ENCODE data around the gene LOXL1.

The LOXL1 gene

DNA sequence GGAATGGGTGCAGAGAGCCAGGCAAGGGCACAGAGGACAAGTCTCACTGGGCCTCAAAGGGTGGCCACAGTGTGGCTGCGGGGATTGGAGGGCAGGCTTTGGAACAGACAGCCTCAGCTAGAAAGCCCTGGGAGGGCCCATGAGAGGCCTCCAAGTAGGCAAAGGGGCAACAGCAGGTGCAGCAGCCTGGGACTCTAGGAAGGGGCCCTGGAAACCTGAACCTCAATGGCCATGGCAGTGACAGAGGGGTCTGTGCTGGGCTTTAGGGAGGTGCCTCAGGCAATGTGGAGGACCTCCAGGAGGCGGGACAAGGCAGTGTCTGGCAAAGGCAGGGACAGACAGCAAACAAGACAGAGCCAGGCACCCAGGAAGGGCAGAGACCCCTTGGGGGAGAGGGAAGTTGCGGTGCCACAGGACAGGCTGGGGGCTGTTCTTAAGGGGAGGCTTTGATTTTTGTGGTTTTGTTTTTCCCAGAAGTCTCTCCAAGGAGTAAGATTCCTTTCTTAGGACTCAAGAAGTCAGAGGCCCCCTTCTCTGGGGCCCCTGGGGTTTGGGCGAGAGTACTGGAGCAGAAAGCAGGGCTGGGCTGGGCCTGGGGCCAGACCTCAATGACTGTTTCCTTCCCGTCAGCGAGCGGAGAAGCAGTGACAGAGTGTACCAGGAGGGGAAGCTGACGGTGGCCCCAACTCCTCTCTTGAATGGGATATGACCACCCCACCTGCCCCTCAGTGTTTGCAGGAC, 56.1 kb downstream of the LOXL1 start:
- DNase-seq = peak; percentile 70

DNA sequence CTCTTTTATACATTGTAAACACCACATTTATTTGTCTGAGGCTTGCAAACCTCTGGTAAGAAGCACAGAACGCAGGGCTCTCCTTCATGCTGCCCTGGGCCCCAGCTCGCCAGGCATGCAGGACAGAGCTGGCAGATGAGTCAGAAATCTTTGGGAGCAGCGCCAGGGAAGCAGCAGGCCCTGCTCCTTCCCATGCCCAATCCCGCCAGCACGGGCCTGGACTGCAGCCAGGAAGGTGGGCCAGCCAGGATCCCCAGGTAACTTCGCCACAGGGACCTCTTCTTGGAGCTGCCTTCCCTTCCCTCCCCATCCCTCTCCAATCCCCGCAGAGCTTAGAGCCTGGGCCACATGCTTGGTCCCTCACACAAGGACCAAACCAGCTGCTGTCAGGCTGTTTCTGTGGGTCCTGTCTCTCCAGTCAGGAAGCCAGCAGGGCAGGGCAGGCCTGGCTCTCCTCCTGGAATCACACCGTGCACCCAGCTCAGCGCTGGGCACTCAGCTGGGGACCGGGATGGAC, 57.0 kb downstream of the LOXL1 start:
- DNase-seq = no peak

DNA sequence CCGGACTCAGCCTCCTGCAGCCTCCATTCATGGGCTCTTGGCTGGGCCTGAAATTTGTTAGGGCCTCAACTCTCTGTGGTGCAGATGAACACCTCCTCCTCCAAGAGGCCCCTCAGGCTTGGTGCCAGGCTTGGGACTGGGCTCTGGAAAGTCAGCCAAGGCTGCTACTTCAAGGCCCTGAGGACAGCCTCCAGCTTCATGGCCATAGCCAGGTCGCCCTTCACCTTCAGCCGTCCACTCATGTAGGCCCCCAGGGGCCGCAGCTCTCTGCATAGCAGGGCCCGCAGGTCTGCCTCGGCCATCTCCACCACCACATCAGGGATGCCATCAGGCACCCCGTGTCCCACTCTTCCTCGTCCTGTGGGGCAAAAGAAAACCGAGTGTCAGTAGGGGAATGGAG, 57.5 kb downstream of the LOXL1 start:
- no peak for DNase-seq

GRCh38 chr15:73984208-73984979, 58.1 kb downstream of the LOXL1 start:
- DNase-seq = no peak

DNA sequence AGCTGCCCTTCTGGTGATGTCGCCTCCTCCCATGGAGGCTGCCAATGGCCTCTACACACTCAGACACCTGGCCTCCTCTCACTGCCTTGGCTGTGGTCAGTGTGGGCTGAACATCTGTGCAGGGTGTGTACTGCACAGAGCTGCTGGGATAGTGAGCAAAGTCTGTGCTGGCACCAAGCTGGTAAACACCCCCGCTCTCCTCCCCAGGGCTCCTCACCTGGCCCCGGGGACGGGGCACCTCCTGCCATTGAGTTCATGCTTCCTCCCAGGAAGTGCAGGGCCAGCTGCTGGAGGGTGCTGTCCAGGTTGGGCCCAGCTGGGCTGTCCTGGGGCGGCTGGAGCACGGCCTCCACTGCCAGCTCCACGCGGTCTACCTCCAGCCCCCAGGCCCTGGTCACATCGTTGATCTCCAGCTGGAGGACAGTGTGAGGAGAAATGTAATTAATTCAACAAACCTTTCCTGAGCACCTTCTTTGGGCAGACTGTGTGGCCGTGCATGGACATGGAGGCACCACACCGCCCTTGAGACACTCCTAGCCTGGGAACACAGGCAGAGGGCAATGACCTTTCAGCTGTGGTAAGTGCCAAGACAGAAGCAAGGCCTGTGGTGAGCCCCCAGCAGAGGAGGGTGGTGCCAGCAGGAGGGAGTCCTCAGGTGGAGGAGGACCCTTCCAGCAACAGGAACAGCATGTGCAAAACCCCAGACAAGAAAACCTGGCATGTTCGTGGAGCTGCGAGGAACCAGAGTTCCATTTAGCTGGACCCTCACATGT, 59.0 kb downstream of the LOXL1 start:
- no peak for DNase-seq

DNA sequence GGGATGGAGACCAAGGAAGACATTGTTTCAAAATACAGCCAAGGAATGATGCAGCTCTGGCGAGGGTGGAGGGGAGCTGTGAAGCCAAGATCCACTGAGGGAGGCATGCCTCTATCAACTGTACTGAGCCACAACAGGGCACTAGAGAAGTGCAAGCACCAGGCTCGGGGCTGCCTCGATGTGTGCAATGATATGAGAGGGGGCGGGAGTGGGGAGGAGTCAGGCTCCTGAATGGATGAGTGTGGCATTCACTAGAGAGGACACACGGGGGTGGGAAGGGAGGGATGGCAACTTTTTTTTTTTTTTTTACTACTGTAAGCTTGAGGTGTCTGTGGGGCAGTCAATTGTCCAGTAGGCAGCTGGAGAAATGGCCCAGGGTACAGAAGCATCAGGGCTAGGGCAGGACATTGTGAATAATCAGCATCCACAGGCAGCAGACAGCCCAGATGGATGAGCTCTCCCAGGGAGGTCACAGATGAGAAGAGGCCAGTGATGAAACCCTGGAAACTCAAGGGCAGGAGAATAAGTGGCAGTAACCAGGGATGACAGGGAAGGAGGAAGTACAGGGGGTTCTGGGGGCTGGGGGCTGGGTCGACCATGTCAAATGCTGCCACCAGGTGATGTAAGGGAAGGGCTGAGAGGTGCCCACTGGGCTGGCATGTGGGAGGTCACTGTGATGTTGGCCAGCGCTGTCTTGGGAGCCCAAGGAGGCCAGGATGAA, 60.0 kb downstream of the LOXL1 start:
- no peak for DNase-seq

DNA sequence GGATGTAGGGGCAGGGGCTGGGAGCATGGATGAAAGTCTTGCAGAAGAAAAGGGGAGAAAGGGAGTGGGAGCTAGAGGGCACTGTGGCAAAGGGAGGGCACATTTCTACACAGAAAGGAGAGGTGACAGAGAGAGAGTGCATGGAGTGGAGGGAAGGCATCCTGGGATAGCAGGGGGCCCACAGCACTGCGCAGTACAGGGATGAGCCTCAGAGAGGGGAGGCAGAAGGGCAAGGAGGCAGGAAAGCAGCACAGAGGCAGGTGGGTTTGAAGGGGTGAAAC, 60.5 kb downstream of the LOXL1 start:
- DNase-seq = no peak

DNA sequence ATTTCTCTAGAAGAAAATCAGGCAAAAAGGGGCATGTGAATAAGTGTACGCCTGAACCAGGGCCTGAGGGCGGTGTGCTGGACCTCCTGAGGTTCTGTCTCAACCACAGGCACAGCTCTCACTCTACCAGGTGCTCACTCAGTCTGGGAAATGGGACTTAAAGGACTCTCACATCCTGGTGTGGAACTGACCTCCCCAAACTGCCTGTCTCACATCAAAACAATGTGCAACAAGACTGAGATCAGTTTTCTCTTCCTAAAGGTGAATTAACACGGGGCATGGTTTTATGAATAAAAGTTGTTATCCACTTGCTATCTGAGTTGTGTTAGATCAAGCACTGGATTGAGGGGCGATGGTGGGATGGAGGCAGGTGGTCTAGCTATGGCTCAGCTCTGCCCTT, 61.0 kb downstream of the LOXL1 start:
- no peak for DNase-seq

DNA sequence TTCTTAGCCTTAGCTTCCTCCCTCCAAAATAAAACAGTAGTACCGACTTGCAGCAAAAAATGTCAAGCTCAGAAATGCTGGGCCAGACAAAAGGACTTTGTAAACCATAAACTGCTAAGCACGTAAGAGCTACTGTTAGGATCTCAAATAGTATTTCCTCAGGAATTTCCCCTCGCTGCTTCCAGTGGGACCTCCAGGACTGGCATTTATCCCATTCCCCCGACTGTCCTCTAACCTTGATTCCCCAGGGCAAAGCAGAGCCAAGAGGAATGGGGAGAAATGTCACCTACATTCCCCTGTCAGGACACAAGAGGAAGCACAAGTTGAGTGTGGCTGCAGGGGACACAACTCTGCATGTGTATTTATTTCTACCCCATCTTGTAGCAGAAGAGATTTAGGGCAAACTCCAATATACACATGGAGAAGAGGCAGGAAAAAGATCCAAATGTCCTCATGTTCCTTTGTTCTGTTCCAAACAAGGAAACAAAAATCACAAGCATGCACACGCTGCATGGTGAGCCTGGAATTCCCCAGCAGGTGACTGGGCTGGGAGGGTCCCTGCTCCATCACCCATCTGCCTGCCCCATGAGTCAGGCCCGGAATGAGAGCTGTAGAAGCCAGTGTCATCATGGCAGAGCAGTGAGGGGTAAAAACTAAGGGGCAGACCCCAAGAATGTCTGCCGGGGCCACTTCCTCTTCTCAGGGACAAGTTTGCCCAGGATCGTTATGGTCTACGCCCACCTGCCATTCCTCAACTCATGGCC, 61.6 kb downstream of the LOXL1 start:
- DNase-seq = no peak

DNA sequence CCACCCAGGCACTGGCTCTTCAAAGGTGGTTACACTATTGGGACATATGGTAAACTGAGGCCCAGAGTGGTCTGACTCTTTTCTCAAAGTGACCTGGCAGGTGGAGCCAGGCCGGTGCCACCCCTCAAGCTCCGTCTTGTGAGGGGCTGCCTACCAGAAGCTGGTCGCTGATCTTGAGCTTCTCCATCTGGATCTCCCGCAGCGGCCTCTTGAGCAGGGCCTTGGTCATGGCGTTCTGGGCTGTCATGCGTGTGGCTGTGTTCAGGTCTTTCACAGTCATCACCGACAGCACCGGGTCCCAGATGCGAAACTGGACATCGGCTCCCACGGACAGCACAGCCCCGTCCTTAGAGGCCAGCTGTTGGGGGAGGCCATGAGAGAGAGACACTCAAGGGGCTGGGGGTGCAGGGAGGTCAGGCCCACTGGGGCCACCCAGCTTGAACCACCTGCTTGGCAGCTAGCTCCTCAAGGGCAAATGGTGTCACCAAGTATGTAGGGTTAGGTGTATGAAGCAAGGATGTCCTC, 62.2 kb downstream of the LOXL1 start:
- DNase-seq = no peak

GRCh38 chr15:73989001-73989798, 62.9 kb downstream of the LOXL1 start:
- DNase-seq = no peak

- DNase-seq = no peak
These were observed 64.2 kb downstream of the LOXL1 start for GRCh38 chr15:73990250-73991005.

DNA sequence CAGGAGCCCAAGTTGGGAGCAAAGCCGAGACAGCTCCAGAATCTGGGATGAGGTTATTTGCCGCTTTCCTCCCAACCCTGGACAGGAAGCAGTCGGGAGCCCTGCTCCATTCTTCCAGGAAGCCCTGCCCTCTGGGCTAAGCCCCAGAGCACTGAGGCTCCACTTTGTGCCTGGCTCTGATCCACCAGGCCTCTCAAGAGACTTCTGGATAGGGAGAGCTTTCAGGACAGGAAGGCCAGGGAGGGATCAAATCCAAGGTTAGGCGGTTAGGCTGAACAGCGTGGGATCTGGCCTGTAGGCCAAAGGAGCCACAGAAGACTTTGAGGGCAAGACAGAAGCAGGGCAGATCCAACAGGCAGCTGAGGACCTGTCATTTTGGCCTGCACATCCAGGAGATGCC, 65.0 kb downstream of the LOXL1 start:
- DNase-seq = no peak

GRCh38 chr15:73991726-73992593, 65.7 kb downstream of the LOXL1 start, which contains the start of gene STOML1:
STOML1 (minus strand) TSS chr15:73992295; CDS start chr15:73992223, 72 bp downstream.
- DNase-seq = peak; percentile 98

GRCh38 chr15:73992594-73992898, 66.3 kb downstream of the LOXL1 start:
- no peak for DNase-seq

DNA sequence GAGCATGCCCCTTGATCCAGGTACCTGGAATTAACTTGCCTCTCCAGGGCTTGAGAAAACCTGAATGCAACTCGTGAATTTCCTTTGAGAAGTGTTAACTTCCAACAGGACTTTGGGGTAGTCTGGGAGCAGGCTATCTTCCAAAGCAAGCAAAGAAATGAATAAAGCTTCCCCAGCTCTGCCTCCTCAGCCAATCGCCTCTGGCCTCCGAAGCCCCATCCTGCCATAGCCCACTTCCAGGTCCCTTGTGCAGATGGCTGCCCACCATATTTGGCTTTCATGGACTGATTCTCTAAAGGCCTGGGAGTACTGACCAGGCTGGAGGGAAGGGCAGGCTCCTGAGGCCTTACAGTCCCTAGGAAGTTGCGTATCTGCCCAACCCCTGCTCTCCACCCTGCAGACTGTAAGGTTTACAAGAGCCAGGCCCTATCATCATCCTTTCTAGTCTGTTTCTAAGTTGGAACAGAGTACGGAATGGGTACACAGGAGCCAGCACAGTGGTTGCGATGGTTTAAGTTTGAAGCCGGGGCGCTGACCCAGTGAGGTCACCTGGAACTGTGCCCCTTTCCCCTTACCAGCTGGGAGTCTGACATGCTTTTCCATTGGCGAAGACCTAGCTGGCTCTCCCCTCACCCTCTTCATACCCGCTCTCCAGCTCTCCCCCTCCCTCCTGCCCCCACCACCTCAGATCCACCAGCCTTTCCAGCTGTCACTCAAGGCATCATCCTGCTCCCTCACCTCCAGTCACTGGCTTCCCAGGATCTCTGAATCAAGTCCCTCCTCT, 67.1 kb downstream of the LOXL1 start:
- DNase-seq = no peak

DNA sequence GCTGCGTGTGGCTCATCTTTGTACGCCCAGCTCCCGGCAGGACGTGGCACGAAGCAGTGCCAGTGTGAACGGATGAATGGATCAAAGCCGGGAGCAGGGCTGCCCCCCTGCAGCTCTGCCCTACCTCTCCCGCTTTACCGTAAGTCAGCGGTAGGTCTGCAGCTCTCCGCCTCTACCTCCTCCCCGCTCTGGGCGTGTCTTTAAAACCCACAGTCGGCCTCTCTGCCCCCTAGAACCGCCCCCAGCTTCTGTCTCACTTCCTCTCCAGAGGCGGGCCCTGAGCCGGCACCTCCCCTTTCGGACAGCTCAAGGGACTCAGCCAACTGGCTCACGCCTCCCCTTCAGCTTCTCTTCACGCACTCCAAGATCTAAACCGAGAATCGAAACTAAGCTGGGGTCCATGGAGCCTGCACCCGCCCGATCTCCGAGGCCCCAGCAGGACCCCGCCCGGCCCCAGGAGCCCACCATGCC, 68.2 kb downstream of the LOXL1 start, which contains the start of gene PML:
TSS of gene PML (plus strand) at position 304 of the 471 bp plus-strand sequence. CDS start at position 401, 97 bp downstream.
- DNase-seq = peak; percentile 97

Data from activated CD4-positive, alpha-beta T cell treated with anti-CD3 and anti-CD28 coated beads for 48 hours (primary cell).